RWPE2 (cell line): ENCODE data around the gene INPP5A.

Experiments used
- ATAC-seq: fragments of 200-7000 bp; cut with Tn5 transposase; 3 replicates; pipeline ENCODE4 v1.9.1; 2021; ENCODE audit warnings: low read depth
- DNase-seq: peaks from one replicate; pipeline ENCODE4 v3.0.0-alpha.2; 2020; ENCODE audit warnings: low spot score
- H3K27ac ChIP-seq: fragments of 450-650 bp; 2 replicates; pipeline ENCODE4 v1.5.1; 2017; ENCODE audit warnings: mild to moderate bottlenecking; ENCODE audit not compliant: poor library complexity, severe bottlenecking
- H3K27me3 ChIP-seq: fragments of 250-450 bp; sonication (Bioruptor Pico); 2 replicates; pipeline ENCODE4 v1.5.1; 2021; ENCODE audit warnings: mild to moderate bottlenecking, moderate library complexity; ENCODE audit not compliant: insufficient read depth, poor library complexity, severe bottlenecking
- H3K36me3 ChIP-seq: fragments of 250-450 bp; sonication (Bioruptor Pico); 2 replicates; pipeline ENCODE4 v1.5.1; 2020; ENCODE audit warnings: low read depth, mild to moderate bottlenecking, moderate library complexity
- H3K4me1 ChIP-seq: fragments of 250-450 bp; sonication (Bioruptor Pico); 2 replicates; pipeline ENCODE4 v1.5.1; 2021; ENCODE audit warnings: mild to moderate bottlenecking, moderate library complexity; ENCODE audit not compliant: insufficient read depth, poor library complexity, severe bottlenecking
- H3K4me3 ChIP-seq: fragments of 250-450 bp; sonication (Bioruptor Pico); 2 replicates; pipeline ENCODE4 v1.5.1; 2021; ENCODE audit warnings: mild to moderate bottlenecking, moderate library complexity; ENCODE audit not compliant: severe bottlenecking
- H3K9me3 ChIP-seq: fragments of 250-450 bp; sonication (Bioruptor Pico); 2 replicates; pipeline ENCODE4 v1.5.1; 2021; ENCODE audit warnings: mild to moderate bottlenecking, moderate library complexity; ENCODE audit not compliant: severe bottlenecking
- CTCF ChIP-seq: fragments of 450-650 bp; IDR thresholded peaks from one replicate; pipeline ENCODE4 v1.5.1; 2017; ENCODE audit warnings: mild to moderate bottlenecking, moderate library complexity; ENCODE audit not compliant: poor library complexity, severe bottlenecking

INPP5A gene

GRCh38 chr10:132798876-132799275, 261.3 kb downstream of the INPP5A start:
- H3K4me3 ChIP-seq: no peak overlapping the region

GRCh38 chr10:132799865-132800264, 262.3 kb downstream of the INPP5A start:
- TF ChIP-seq CTCF: no peak
- no peak for ATAC-seq
- H3K9me3 ChIP-seq: no peaks in the 10 kb centered on the region
- no peaks in the 10 kb centered on the region for H3K36me3 ChIP-seq
- DNase-seq: no peak
- no peak overlapping the region for H3K27ac ChIP-seq
- no peaks in the 10 kb centered on the region for H3K4me1 ChIP-seq
- H3K4me3 ChIP-seq: no peak overlapping the region
- no peaks in the 10 kb centered on the region for H3K27me3 ChIP-seq

More at GRCh38 chr10:132798876-132799275, 261.3 kb downstream of the INPP5A start:
- ATAC-seq (no peak), DNase-seq (no peak)
- Histone ChIP-seq H3K36me3 (no peaks in the 10 kb centered on the region), H3K27me3 (no peaks in the 10 kb centered on the region), H3K27ac (no peak overlapping the region), H3K4me1 (no peaks in the 10 kb centered on the region), H3K9me3 (no peaks in the 10 kb centered on the region)
- TF ChIP-seq CTCF: no peak

GRCh38 chr10:132802048-132802447, 264.5 kb downstream of the INPP5A start:
- ATAC-seq (no peak), DNase-seq (no peak)
- TF ChIP-seq CTCF: no peak
- no peak overlapping the region for H3K4me3 ChIP-seq
- H3K27me3 ChIP-seq: no peaks in the 10 kb centered on the region
- H3K27ac ChIP-seq: no peak overlapping the region
- no peaks in the 10 kb centered on the region for H3K4me1 ChIP-seq
- H3K36me3 ChIP-seq: no peaks in the 10 kb centered on the region
- H3K9me3 ChIP-seq: no peaks in the 10 kb centered on the region

- H3K27me3 ChIP-seq: no peaks in the 10 kb centered on the region
- H3K4me1 ChIP-seq: no peaks in the 10 kb centered on the region
- ATAC-seq (no peak), DNase-seq (no peak)
- no peaks in the 10 kb centered on the region for H3K36me3 ChIP-seq
- no peaks in the 10 kb centered on the region for H3K9me3 ChIP-seq
- H3K27ac ChIP-seq: no peak overlapping the region
- no peak overlapping the region for H3K4me3 ChIP-seq
- TF ChIP-seq CTCF: no peak
Measured at GRCh38 chr10:132802694-132803320, 265.2 kb downstream of the INPP5A start.

- H3K9me3 ChIP-seq: no peaks in the 10 kb centered on the region
- no peak for TF ChIP-seq CTCF
- H3K4me3 ChIP-seq: no peak overlapping the region
- H3K27ac ChIP-seq: no peak overlapping the region
- H3K27me3 ChIP-seq: no peaks in the 10 kb centered on the region
- H3K36me3 ChIP-seq: no peaks in the 10 kb centered on the region
- no peaks in the 10 kb centered on the region for H3K4me1 ChIP-seq
- ATAC-seq (no peak), DNase-seq (no peak)
Measured at GRCh38 chr10:132803416-132804210, 266.0 kb downstream of the INPP5A start.
